ENCODE data around the gene SPATA24.

GRCh38 chr5:139388198-139388821 lies 15.6 kb downstream of the SPATA24 start:
- TF ChIP-seq CTCF (IDR thresholded peaks at IDR 0.05; ENCODE audit: low read length) (no peak), EZH2phosphoT487 (IDR thresholded peaks at IDR 0.05; ENCODE audit: low read length) (no peak), EZH2 (optimal IDR thresholded peaks at IDR 0.05; ENCODE audit: low read depth, low read length) (no peak)

All from MM.1S (cell line).